NB4 (cell line): Measurements from ENCODE around the gene CYP26B1.

Experiments used
- DNase-seq: peaks from one replicate; pipeline ENCODE4 v3.0.0; 2010; ENCODE audit warnings: low read depth
- H3K4me3 ChIP-seq: one replicate; pipeline ENCODE4 v1.5.1; 2011; ENCODE audit warnings: mild to moderate bottlenecking, low read depth, low read length, moderate library complexity
- MYC ChIP-seq: IDR thresholded peaks from 2 replicates; pipeline ENCODE4 v1.6.1; 2011; ENCODE audit warnings: low read depth, low read length
- POLR2A ChIP-seq: IDR thresholded peaks from 2 replicates; pipeline ENCODE4 v1.6.1; 2011; ENCODE audit warnings: mild to moderate bottlenecking; ENCODE audit not compliant: insufficient read length; ENCODE audit errors: extremely low read depth
- TF ChIP-seq, protein P1 (sequence below): IDR thresholded peaks from 2 replicates; pipeline ENCODE4 v1.6.1; 2011; ENCODE audit warnings: low read depth, low read length
- TF ChIP-seq, protein P2 (sequence below): IDR thresholded peaks from one replicate; pipeline ENCODE4 v1.5.1; 2012; ENCODE audit warnings: low read depth, low read length

Gene CYP26B1

DNA sequence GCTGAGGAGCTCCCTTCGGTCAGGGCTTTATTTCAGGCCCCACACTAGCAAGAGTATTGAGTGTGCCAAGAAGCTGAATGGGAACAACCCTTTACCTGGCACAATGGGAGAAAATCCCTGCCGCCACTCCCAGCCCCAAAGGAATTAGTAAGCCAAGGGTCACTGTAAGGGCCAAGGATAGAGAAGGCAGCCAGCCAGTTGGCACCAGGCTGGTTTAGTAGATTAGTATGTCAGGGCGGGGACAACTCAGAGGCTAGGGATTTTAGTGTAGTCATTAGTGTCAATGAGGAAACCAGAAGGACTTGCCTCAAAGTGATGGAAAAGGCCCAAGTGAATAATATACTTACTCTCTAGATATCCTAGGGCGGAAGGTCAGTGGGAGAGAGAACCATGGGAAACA, 34.9 kb upstream of the CYP26B1 start:
- no peak overlapping the region for H3K4me3 ChIP-seq
- TF ChIP-seq POLR2A, result no peak
- TF ChIP-seq, protein P1, sequence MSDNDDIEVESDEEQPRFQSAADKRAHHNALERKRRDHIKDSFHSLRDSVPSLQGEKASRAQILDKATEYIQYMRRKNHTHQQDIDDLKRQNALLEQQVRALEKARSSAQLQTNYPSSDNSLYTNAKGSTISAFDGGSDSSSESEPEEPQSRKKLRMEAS, result no peak
- TF ChIP-seq, protein P2, sequence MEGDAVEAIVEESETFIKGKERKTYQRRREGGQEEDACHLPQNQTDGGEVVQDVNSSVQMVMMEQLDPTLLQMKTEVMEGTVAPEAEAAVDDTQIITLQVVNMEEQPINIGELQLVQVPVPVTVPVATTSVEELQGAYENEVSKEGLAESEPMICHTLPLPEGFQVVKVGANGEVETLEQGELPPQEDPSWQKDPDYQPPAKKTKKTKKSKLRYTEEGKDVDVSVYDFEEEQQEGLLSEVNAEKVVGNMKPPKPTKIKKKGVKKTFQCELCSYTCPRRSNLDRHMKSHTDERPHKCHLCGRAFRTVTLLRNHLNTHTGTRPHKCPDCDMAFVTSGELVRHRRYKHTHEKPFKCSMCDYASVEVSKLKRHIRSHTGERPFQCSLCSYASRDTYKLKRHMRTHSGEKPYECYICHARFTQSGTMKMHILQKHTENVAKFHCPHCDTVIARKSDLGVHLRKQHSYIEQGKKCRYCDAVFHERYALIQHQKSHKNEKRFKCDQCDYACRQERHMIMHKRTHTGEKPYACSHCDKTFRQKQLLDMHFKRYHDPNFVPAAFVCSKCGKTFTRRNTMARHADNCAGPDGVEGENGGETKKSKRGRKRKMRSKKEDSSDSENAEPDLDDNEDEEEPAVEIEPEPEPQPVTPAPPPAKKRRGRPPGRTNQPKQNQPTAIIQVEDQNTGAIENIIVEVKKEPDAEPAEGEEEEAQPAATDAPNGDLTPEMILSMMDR, result no peak
- TF ChIP-seq MYC, result no peak
- no peak for DNase-seq

DNA sequence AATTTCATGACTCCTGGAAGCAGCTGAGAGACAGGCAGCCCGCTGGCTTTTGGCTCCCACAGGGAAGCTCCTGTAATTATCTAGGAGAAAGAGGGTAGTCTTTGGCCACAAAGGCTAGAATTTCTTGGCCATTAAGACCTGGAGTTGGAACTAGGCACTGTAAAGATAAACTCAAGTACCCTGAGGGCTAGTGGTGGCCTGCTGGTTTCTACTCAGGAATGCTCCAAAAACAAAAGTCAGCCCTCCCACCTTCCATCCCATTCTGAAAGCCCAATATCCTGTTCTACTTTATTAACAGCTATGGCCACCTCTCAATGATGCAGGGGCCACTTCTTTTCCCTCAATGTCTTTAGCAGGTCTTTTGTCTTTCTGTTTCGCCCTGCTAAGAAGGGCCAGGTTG, 34.0 kb upstream of the CYP26B1 start:
- H3K4me3 ChIP-seq, result no peak overlapping the region
- DNase-seq, result no peak
- TF ChIP-seq, protein P1, result no peak
- TF ChIP-seq, protein P2, result no peak
- TF ChIP-seq MYC (no peak), POLR2A (no peak)

DNA sequence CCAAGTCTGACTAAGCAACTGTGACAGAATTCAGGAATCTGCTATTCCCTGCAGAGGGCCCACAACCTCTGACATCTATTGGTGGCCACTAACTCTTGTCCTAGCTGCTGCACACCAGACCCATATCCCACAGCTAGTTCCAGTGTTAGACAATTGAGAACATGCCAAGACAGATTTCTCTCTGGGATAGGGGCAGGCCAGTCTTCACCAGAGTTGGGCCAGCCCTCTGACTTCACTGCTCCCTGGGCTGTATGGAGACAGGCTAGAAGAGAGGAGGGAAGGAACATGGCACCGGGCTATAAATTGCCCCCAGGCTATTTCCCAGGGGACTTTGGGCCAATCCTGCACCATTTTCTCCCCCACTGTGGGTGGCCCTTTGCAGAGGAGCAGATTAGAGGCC, 32.7 kb upstream of the CYP26B1 start:
- TF ChIP-seq MYC (no peak), POLR2A (no peak)
- DNase-seq, result no peak
- H3K4me3 ChIP-seq, result no peak overlapping the region

DNA sequence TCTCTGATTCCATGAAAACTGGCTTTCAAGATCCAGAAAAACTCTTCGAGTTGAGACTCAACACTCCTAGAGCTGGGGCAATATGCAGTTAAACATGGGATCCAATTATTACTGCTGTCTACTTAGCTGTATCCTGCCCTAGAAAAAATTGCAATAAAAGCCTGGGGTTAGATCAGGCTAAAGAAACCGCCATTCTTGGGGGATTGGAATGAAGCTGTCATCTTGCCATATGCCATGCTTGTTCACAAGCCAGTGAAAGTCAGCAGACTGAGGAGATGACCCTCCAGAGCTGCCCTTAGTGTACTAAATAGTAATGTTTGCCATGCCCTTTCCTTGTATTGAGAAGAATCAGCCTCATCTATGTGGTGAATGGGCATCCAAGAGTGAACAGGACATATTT, 30.9 kb upstream of the CYP26B1 start:
- TF ChIP-seq MYC (no peak), POLR2A (no peak)
- TF ChIP-seq, protein P2, result no peak
- TF ChIP-seq, protein P1, result no peak
- H3K4me3 ChIP-seq, result no peak overlapping the region
- no peak for DNase-seq

DNA sequence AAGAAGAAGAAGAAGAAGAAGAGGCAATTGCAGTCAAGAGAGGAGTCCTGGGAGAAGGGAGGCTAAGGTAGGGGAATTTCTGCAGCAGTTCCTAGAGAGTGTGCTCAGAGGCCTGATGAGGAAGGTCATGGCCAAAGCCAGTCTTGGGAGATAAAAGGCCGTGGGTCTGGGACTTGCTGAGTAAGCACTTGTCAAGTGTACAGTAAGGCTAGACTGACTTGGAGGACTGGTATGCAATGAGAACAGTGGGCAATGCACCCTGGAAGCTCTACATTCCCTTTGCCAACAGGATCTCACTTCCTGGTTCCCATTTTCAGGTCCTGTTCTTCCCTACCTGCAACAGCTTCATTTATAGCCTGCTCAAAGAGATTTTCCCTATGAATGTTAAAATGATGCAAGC, 28.6 kb upstream of the CYP26B1 start:
- no peak for DNase-seq
- TF ChIP-seq MYC (no peak), POLR2A (no peak)
- TF ChIP-seq, protein P2, result no peak
- TF ChIP-seq, protein P1, result no peak
- H3K4me3 ChIP-seq, result no peak overlapping the region

DNA sequence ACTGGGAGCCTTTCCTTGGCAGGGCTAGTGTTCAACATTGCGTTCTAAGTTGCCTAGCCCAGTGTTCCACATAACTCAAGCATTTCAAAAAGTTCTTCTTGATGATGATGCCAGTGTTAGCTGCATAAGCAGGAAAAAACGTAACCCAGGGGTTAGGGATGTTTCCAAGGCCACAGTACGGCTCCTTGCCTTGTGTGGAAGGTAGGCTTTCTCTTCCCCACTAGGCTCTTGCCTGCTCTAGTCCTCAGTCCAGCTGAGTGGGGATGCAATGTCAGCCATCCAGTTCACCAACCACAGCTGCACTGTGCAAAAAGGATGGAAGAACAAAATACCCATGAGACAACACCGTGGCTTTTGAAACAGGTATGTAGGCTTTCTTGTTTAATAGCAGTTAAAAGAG, 28.0 kb upstream of the CYP26B1 start:
- no peak overlapping the region for H3K4me3 ChIP-seq
- DNase-seq, result no peak
- no peak for TF ChIP-seq MYC
- TF ChIP-seq POLR2A, result no peak
- TF ChIP-seq, protein P1, result no peak
- TF ChIP-seq, protein P2, result no peak
